Endothelial cell (in vitro differentiated cells): ENCODE results near the gene C9orf72. TPM values are rescaled to one million over a fixed set of nuclear protein-coding genes. Genes with fewer than 3 reads are reported as not detected.

Experiments
- DNase-seq: peaks from one replicate; pipeline ENCODE4 v3.0.0; 2021; ENCODE audit warnings: low spot score
- H3K27ac Mint-ChIP-seq: one replicate; pipeline ENCODE4 v1.8.0; 2021; ENCODE audit warnings: mixed read lengths, inconsistent platforms; ENCODE audit not compliant: unreplicated experiment
- H3K27me3 Mint-ChIP-seq: one replicate; pipeline ENCODE4 v1.8.0; 2021; ENCODE audit warnings: mild to moderate bottlenecking, moderate library complexity, mixed read lengths, inconsistent platforms; ENCODE audit not compliant: unreplicated experiment
- H3K36me3 Mint-ChIP-seq: one replicate; pipeline ENCODE4 v1.8.0; 2021; ENCODE audit warnings: mild to moderate bottlenecking, low read depth, mixed read lengths, inconsistent platforms; ENCODE audit not compliant: unreplicated experiment
- H3K4me1 Mint-ChIP-seq: one replicate; pipeline ENCODE4 v1.8.0; 2021; ENCODE audit warnings: mild to moderate bottlenecking, mixed read lengths, inconsistent platforms; ENCODE audit not compliant: unreplicated experiment
- H3K4me3 Mint-ChIP-seq: one replicate; pipeline ENCODE4 v1.8.0; 2021; ENCODE audit warnings: mild to moderate bottlenecking, mixed read lengths, inconsistent platforms; ENCODE audit not compliant: unreplicated experiment
- H3K9me3 Mint-ChIP-seq: one replicate; pipeline ENCODE4 v1.8.0; 2021; ENCODE audit warnings: mixed read lengths, inconsistent platforms; ENCODE audit not compliant: unreplicated experiment
- total RNA-seq: library from RNA; stranded (reverse); fragmentation: NEBNext Ultra II Directional; extraction: Animal tissue kit (Norgen Biotek cat#: 25700); gene quantifications from one replicate; pipeline ENCODE4 v1.2.1, GENCODE V29; 2021; ENCODE audit not compliant: unreplicated experiment
- TF ChIP-seq, protein P1 (sequence below): fragments of 200-600 bp; sonication (generic); IDR thresholded peaks from one replicate; pipeline ENCODE4 v1.5.0; 2021; ENCODE audit warnings: antibody characterized with exemption; ENCODE audit not compliant: unreplicated experiment

C9orf72 gene
- total RNA-seq, 1 donor from 2014 or later = 14.7 TPM

DNA sequence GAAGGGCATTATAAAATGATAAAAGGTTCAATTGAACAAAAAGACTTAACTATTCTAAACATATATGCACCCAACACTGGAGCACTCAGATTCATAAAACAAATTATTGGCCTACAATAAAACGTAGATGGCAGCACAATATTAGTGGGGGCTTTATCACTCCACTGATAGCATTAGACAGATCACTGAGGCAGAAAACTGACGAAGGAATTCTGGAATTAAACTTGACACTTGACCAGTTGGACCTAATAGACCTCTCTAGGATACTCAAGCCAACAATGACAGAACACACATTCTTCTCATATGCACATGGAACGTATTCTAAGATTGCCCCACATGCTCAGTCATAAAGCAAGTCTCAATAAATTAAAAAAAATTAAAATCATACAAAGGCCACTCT, 18.4 kb upstream of the C9orf72 start:
- no peaks in the 10 kb centered on the region for H3K36me3 Mint-ChIP-seq
- H3K4me3 Mint-ChIP-seq = no peak overlapping the region
- peaks cover 2% of the 10 kb centered on the region for H3K27me3 Mint-ChIP-seq
- no peaks in the 10 kb centered on the region for H3K9me3 Mint-ChIP-seq
- no peak overlapping the region for H3K27ac Mint-ChIP-seq
- no peak for DNase-seq
- TF ChIP-seq, protein P1, sequence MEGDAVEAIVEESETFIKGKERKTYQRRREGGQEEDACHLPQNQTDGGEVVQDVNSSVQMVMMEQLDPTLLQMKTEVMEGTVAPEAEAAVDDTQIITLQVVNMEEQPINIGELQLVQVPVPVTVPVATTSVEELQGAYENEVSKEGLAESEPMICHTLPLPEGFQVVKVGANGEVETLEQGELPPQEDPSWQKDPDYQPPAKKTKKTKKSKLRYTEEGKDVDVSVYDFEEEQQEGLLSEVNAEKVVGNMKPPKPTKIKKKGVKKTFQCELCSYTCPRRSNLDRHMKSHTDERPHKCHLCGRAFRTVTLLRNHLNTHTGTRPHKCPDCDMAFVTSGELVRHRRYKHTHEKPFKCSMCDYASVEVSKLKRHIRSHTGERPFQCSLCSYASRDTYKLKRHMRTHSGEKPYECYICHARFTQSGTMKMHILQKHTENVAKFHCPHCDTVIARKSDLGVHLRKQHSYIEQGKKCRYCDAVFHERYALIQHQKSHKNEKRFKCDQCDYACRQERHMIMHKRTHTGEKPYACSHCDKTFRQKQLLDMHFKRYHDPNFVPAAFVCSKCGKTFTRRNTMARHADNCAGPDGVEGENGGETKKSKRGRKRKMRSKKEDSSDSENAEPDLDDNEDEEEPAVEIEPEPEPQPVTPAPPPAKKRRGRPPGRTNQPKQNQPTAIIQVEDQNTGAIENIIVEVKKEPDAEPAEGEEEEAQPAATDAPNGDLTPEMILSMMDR = no peak
- no peaks in the 10 kb centered on the region for H3K4me1 Mint-ChIP-seq

DNA sequence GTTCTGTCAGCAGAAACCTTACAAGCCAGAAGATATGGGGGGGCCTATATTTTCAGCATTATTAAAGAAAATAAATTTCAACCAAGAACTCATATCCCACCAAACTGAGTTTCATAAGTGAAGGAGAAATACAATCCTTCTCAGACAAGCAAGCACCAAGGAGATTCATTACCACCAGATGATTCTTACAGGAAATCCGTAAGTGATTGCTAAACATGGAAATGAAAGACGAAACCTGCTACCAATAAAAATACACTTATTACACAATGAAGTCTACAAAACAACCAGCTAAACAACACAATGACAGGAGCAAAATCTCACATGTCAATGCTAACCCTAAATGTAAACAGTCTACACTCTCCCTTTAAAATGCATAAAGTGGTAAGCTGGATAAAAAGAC, 17.8 kb upstream of the C9orf72 start:
- no peaks in the 10 kb centered on the region for H3K36me3 Mint-ChIP-seq
- H3K4me3 Mint-ChIP-seq = no peak overlapping the region
- H3K27me3 Mint-ChIP-seq = peaks cover 2% of the 10 kb centered on the region
- H3K9me3 Mint-ChIP-seq = no peaks in the 10 kb centered on the region
- DNase-seq = no peak
- H3K4me1 Mint-ChIP-seq = no peaks in the 10 kb centered on the region
- TF ChIP-seq, protein P1 = no peak
- no peak overlapping the region for H3K27ac Mint-ChIP-seq

DNA sequence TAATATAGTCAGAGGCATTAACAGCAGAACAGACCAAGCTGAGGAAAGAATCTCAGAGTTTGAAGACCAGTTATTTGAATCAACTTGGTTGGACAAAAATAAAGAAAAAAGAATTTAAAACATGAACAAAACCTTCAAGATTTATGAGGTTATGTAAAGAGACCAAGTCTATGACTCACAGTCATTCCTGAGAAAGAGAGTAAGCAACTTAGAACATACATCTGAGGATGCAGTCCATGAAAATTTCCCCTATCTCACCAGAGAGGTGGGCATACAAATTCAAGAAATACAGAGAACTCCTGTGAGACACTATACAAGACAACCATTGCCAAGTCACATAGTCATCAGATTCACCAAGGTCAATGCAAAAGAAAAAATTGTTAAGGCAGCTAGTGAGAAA, 17.4 kb upstream of the C9orf72 start:
- TF ChIP-seq, protein P1 = no peak
- Mint-ChIP-seq H3K4me3 (no peak overlapping the region), H3K27me3 (peaks cover 2% of the 10 kb centered on the region), H3K36me3 (no peaks in the 10 kb centered on the region), H3K4me1 (no peaks in the 10 kb centered on the region), H3K9me3 (no peaks in the 10 kb centered on the region), H3K27ac (no peak overlapping the region)
- DNase-seq = no peak

DNA sequence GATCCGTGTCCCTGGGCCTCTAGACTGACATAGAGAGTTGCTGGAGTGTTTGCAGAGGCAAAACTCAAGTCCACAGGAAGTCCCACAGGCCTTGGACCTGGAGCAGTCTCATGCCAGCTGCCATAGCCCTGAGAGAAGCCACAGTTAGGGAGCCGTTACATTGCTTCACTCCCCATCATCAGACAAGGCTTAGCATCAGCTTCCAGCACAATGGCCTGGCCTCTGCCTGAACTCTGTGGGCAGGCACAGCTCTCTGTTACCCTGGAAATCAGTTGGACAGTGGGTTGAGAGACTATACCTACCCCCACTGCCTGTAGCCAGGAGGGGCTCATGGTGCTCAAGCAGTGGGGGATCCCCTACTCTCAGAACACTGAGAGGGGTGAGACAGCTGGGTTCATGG, 16.2 kb upstream of the C9orf72 start:
- no peak for DNase-seq
- Mint-ChIP-seq H3K4me3 (no peak overlapping the region), H3K27me3 (peaks cover 2% of the 10 kb centered on the region), H3K4me1 (no peaks in the 10 kb centered on the region), H3K9me3 (no peaks in the 10 kb centered on the region), H3K36me3 (no peaks in the 10 kb centered on the region), H3K27ac (no peak overlapping the region)
- TF ChIP-seq, protein P1 = no peak

DNA sequence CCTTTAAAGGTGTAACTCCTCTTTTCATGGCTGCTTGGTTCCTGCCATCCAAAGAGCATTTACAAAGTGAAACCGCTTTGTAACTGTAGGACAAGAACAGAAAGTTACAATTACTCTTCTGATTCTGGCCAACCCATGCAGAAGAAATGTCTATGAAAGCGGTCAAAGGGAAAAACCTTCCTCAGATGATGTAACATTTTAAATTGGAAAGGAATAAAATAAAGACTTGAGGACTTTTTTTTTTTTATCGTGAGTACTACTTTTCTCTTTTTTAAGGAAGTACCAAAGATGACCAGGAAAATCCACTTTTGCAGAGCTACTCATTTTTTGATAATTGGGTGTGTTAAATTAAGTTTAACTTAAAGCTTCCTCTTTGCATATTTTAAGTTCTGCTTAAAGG, 13.0 kb upstream of the C9orf72 start:
- Mint-ChIP-seq H3K36me3 (no peaks in the 10 kb centered on the region), H3K4me3 (no peak overlapping the region), H3K9me3 (no peaks in the 10 kb centered on the region), H3K27ac (no peak overlapping the region), H3K4me1 (no peaks in the 10 kb centered on the region), H3K27me3 (peaks cover 2% of the 10 kb centered on the region)
- no peak for DNase-seq
- TF ChIP-seq, protein P1 = no peak
